Loucy (cell line): ENCODE measurements around the gene ABTB2.

Source experiments
- H2AFZ ChIP-seq: fragments of 200-600 bp; sonication (generic); 2 replicates; pipeline ENCODE4 v1.6.0; 2016; ENCODE audit warnings: antibody characterized with exemption, mild to moderate bottlenecking, low read length, moderate library complexity
- H3F3A ChIP-seq: fragments of 200-600 bp; 2 replicates; pipeline ENCODE4 v1.6.0; 2016; ENCODE audit warnings: antibody characterized with exemption, low read depth, mild to moderate bottlenecking
- H3K27me3 ChIP-seq: fragments of 200-600 bp; sonication (generic); 2 replicates; pipeline ENCODE4 v1.6.1; 2014; ENCODE audit warnings: low read length, mild to moderate bottlenecking; ENCODE audit not compliant: insufficient read depth, poor library complexity, severe bottlenecking
- H3K36me3 ChIP-seq: fragments of 200-600 bp; sonication (generic); 2 replicates; pipeline ENCODE4 v1.6.1; 2016; ENCODE audit warnings: low read length; ENCODE audit not compliant: insufficient read depth
- H3K4me1 ChIP-seq: fragments of 200-600 bp; sonication (generic); 2 replicates; pipeline ENCODE4 v1.5.1; 2014; ENCODE audit warnings: low read length, mild to moderate bottlenecking; ENCODE audit not compliant: insufficient read depth, poor library complexity, severe bottlenecking
- H3K4me2 ChIP-seq: fragments of 200-600 bp; sonication (generic); 2 replicates; pipeline ENCODE4 v1.6.0; 2014; ENCODE audit warnings: antibody characterized with exemption, low read length, low read depth, mild to moderate bottlenecking; ENCODE audit not compliant: poor library complexity, severe bottlenecking
- H3K4me3 ChIP-seq: fragments of 200-600 bp; sonication (generic); 2 replicates; pipeline ENCODE4 v1.5.1; 2014; ENCODE audit warnings: low read length, mild to moderate bottlenecking, mixed read lengths; ENCODE audit not compliant: poor library complexity, severe bottlenecking
- H3K79me2 ChIP-seq: fragments of 200-600 bp; sonication (generic); 2 replicates; pipeline ENCODE4 v1.6.1; 2014; ENCODE audit warnings: low read length; ENCODE audit not compliant: insufficient read depth
- H3K9ac ChIP-seq: fragments of 200-600 bp; sonication (generic); 2 replicates; pipeline ENCODE4 v1.6.0; 2014; ENCODE audit warnings: mild to moderate bottlenecking, low read depth, low read length, moderate library complexity; ENCODE audit not compliant: poor library complexity, severe bottlenecking
- H3K9me2 ChIP-seq: fragments of 200-600 bp; sonication (generic); replicated peaks from 2 replicates; pipeline ENCODE4 v1.6.1; 2016; ENCODE audit warnings: low read depth, low read length, mixed read lengths
- H3K9me3 ChIP-seq: fragments of 200-600 bp; sonication (generic); 2 replicates; pipeline ENCODE4 v1.6.1; 2014; ENCODE audit warnings: mild to moderate bottlenecking, antibody characterized with exemption, low read length, low read depth; ENCODE audit not compliant: insufficient read depth
- H4K20me1 ChIP-seq: fragments of 200-600 bp; sonication (generic); 2 replicates; pipeline ENCODE4 v1.6.0; 2014; ENCODE audit warnings: antibody characterized with exemption, low read length, mild to moderate bottlenecking; ENCODE audit not compliant: insufficient read depth, poor library complexity, severe bottlenecking
- EZH2phosphoT487 ChIP-seq: fragments of 200-600 bp; IDR thresholded peaks from 2 replicates; pipeline ENCODE4 v1.6.1; 2018; ENCODE audit warnings: antibody characterized with exemption, mild to moderate bottlenecking, moderate library complexity, borderline replicate concordance
- TF ChIP-seq, protein P1 (sequence below): fragments of 200-600 bp; sonication (generic); conservative IDR thresholded peaks from 2 replicates; pipeline ENCODE4 v1.5.1; 2014; ENCODE audit warnings: mild to moderate bottlenecking, antibody characterized with exemption, low read length

Gene ABTB2

DNA sequence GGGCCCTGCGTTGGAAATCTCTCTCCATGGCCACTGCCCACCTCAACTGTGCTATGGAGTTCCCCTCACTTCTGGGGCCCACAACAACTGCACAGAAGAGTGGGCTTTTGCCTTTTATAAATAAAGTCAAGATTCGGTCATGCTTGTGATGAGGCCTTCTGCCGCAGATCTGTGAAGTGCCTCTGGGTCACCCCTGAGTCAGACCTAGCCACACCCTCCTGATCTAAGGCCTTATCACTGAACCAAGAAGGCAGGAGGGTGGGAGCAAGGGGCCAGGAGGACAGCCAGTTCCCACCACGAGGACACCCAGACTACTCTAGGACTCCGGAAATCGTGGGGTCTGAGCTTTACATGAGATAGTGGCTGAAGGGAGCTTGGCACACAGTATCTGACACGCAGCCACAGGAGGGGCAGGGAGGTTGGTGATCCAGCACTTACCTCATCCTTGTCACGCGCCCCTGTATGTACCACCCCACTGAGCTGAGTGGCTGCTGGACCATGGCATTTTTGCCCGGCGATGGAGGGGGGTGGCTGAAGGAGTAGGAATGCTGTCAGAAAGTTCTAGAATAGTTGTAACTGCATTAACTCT lies 115.7 kb downstream of the ABTB2 start:
- Histone ChIP-seq H3K79me2 (no peaks in the 10 kb centered on the region), H3K9me3 (no peaks in the 10 kb centered on the region), H3K9ac (no peak overlapping the region), H3F3A (no peaks in the 10 kb centered on the region), H3K4me2 (no peak overlapping the region), H3K36me3 (no peaks in the 10 kb centered on the region), H3K4me1 (peaks cover 22% of the 10 kb centered on the region), H3K9me2 (no peaks in the 10 kb centered on the region), H4K20me1 (no peaks in the 10 kb centered on the region), H3K27me3 (no peaks in the 10 kb centered on the region), H3K4me3 (no peak overlapping the region), H2AFZ (no peak overlapping the region)
- no peak for TF ChIP-seq EZH2phosphoT487
- TF ChIP-seq, protein P1, sequence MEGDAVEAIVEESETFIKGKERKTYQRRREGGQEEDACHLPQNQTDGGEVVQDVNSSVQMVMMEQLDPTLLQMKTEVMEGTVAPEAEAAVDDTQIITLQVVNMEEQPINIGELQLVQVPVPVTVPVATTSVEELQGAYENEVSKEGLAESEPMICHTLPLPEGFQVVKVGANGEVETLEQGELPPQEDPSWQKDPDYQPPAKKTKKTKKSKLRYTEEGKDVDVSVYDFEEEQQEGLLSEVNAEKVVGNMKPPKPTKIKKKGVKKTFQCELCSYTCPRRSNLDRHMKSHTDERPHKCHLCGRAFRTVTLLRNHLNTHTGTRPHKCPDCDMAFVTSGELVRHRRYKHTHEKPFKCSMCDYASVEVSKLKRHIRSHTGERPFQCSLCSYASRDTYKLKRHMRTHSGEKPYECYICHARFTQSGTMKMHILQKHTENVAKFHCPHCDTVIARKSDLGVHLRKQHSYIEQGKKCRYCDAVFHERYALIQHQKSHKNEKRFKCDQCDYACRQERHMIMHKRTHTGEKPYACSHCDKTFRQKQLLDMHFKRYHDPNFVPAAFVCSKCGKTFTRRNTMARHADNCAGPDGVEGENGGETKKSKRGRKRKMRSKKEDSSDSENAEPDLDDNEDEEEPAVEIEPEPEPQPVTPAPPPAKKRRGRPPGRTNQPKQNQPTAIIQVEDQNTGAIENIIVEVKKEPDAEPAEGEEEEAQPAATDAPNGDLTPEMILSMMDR: no peak

DNA sequence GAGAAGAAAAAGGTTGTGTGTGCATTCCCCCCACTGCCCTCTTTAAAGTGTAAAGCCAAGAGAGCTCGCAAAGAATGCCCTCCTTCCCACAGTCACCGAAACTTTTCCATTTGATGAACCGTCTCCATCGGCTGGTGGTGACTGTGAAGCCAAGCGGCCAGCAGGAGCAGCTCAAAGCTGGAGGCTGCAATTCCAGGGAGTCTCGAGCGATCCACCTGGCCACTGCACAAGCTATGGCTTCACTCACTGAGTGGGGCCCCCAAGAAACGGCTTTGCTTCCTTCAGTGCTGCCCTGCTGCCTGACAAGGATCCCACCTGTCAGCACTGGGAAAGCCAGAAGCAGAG lies 117.7 kb downstream of the ABTB2 start:
- H3K4me3 ChIP-seq: no peak overlapping the region
- H4K20me1 ChIP-seq: no peaks in the 10 kb centered on the region
- H3F3A ChIP-seq: no peaks in the 10 kb centered on the region
- no peaks in the 10 kb centered on the region for H3K9me3 ChIP-seq
- no peak overlapping the region for H3K4me2 ChIP-seq
- TF ChIP-seq, protein P1: no peak
- TF ChIP-seq EZH2phosphoT487: no peak
- no peaks in the 10 kb centered on the region for H3K27me3 ChIP-seq
- no peaks in the 10 kb centered on the region for H3K79me2 ChIP-seq
- H3K36me3 ChIP-seq: no peaks in the 10 kb centered on the region
- H2AFZ ChIP-seq: no peak overlapping the region
- peaks cover 13% of the 10 kb centered on the region for H3K4me1 ChIP-seq
- H3K9me2 ChIP-seq: no peaks in the 10 kb centered on the region
- H3K9ac ChIP-seq: no peak overlapping the region

DNA sequence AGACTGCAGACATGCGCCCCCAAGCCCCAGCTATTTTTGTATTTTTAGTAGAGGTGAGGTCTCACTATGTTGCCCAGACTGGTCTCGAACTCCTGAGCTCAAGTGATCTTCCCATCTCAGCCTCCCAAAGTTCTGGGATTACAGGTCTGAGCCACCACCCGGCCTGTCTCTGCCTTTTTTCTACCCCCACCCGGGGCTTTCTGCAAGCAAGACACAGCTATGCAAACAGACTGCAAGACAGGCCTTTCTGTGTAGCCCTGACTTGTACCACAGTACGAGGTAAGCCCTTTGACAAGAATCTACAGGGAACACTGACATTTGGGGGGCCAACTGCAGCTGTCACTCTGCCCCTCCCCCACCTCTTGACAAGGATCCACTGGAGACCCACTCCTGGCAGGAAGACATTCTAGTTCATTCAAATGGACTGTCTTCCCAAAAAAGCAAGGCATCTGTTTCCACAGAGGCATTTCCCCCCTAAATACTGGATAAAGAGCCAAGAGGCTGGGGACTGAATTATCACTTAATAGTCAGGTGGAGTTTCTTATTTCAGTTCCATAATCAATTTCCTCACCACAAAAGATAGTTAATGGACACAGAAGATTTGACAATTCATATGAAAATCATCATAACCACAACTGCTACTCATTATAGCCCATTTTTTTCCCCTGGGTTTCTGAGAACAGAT lies 118.2 kb downstream of the ABTB2 start:
- Histone ChIP-seq H3K9ac (no peak overlapping the region), H3K79me2 (no peaks in the 10 kb centered on the region), H4K20me1 (no peaks in the 10 kb centered on the region), H3K9me3 (no peaks in the 10 kb centered on the region), H3F3A (no peaks in the 10 kb centered on the region), H3K9me2 (no peaks in the 10 kb centered on the region), H3K27me3 (no peaks in the 10 kb centered on the region), H3K4me1 (peaks cover 8% of the 10 kb centered on the region), H3K36me3 (no peaks in the 10 kb centered on the region), H3K4me3 (no peak overlapping the region), H3K4me2 (no peak overlapping the region), H2AFZ (no peak overlapping the region)
- no peak for TF ChIP-seq EZH2phosphoT487
- TF ChIP-seq, protein P1: no peak
